ENCODE data around the gene CFAP20. TPM values are rescaled to one million over a fixed set of nuclear protein-coding genes. Genes with fewer than 3 reads are reported as not detected.

Gene CFAP20
- total RNA-seq, 4 donors from 2014 or later = 28.6 to 85.4 (median 60.7) TPM

DNA sequence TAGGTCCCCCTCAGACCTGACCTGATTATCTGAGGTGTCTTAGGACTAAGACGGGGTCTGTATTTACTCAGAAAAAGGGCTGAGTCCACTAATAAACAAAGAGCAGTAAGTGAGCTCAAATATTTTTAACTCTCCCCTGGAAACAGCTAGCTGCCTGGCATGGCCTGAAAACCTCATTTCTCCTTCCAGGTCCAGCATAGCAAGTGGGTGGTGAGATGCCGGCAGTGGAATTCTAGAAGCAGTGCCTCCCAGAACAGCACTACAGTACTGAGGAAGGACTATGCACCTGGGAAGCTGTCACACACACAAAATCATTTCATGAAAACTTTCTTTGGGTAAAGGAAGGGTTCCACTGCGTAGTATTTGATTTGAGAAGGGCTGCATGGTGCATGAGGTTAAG is 29.5 kb upstream of the CFAP20 start:
- no peaks in the 10 kb centered on the region for H3K4me1 ChIP-seq
- no peaks in the 10 kb centered on the region for H3K27me3 ChIP-seq
- H3K9me3 ChIP-seq = no peaks in the 10 kb centered on the region
- 95% methylated on average over 3 of the region's 3 CpGs for WGBS
- H3K27ac ChIP-seq = no peak overlapping the region
- no peak for DNase-seq (ENCODE audit: low spot score in 2 of 2)
- no peak for TF ChIP-seq POLR2A (IDR thresholded peaks at IDR 0.05)
- TF ChIP-seq, protein P1, sequence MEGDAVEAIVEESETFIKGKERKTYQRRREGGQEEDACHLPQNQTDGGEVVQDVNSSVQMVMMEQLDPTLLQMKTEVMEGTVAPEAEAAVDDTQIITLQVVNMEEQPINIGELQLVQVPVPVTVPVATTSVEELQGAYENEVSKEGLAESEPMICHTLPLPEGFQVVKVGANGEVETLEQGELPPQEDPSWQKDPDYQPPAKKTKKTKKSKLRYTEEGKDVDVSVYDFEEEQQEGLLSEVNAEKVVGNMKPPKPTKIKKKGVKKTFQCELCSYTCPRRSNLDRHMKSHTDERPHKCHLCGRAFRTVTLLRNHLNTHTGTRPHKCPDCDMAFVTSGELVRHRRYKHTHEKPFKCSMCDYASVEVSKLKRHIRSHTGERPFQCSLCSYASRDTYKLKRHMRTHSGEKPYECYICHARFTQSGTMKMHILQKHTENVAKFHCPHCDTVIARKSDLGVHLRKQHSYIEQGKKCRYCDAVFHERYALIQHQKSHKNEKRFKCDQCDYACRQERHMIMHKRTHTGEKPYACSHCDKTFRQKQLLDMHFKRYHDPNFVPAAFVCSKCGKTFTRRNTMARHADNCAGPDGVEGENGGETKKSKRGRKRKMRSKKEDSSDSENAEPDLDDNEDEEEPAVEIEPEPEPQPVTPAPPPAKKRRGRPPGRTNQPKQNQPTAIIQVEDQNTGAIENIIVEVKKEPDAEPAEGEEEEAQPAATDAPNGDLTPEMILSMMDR (IDR thresholded peaks at IDR 0.05) = no peak
- no peak for TF ChIP-seq POLR2AphosphoS5 (IDR thresholded peaks at IDR 0.05)
- no peak for TF ChIP-seq EP300 (IDR thresholded peaks at IDR 0.05)
- peaks cover 44% of the 10 kb centered on the region for H3K36me3 ChIP-seq
- H3K4me3 ChIP-seq = no peak overlapping the region

DNA sequence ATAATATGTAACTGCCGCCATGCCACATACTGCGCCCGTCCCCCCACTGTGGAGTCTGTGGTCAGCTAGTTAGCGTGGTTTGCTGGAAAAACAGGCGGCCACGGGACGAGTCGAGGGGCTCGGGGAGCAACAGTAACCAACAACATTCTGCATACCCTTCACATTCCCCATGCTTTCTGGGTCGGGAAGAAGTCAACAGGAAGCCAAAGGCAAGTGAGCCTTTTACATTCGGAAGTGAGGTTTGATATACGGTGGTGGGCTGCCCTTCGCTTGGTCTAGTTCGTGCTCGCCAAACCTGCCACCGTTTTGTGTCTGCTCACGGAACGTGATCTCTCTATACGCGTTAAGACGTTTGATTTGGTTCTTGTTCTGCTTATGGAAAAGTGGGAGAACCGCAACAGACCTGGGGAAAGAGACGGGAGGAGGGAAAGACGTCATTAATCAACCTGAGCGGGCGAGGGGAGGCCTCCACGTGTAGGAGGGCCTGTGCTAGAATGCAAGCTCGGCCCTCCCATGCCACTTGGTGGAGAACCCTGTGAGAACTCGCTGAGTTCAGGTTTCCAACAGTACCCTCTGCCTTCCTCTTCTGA is 28.9 kb upstream of the CFAP20 start:
- TF ChIP-seq, protein P1 (IDR thresholded peaks at IDR 0.05) = no peak
- TF ChIP-seq POLR2A (IDR thresholded peaks at IDR 0.05) (no peak), EP300 (IDR thresholded peaks at IDR 0.05) (no peak), POLR2AphosphoS5 (IDR thresholded peaks at IDR 0.05) (no peak)
- H3K4me3 ChIP-seq = no peak overlapping the region
- no peaks in the 10 kb centered on the region for H3K4me1 ChIP-seq
- DNase-seq (ENCODE audit: low spot score in 2 of 2) = no peak
- H3K9me3 ChIP-seq = no peaks in the 10 kb centered on the region
- WGBS = 83% methylated on average over 29 of the region's 29 CpGs
- H3K36me3 ChIP-seq = peaks cover 37% of the 10 kb centered on the region
- no peak overlapping the region for H3K27ac ChIP-seq
- no peaks in the 10 kb centered on the region for H3K27me3 ChIP-seq

DNA sequence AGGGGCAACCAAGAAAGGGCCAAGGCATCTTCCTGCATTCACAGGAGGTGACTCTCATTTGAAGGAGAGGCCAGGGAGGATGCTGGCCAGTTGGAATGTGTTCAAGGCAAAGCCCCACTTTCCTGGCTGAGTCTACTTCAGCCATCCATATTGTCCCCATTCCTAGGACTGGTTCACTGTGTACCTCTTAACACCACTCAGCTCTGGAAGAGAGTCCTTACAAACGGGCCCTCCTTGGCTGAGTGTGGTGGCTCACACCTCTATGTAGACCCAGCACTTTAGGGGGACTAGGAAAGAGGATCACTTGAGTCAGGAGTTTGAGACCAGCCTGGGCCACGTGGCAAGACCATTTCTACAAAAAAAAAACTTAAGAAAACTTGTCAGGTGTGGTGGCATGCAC is 28.1 kb upstream of the CFAP20 start:
- H3K9me3 ChIP-seq = no peaks in the 10 kb centered on the region
- H3K36me3 ChIP-seq = peaks cover 29% of the 10 kb centered on the region
- no peaks in the 10 kb centered on the region for H3K27me3 ChIP-seq
- no peaks in the 10 kb centered on the region for H3K4me1 ChIP-seq
- TF ChIP-seq POLR2AphosphoS5 (IDR thresholded peaks at IDR 0.05) (no peak), POLR2A (IDR thresholded peaks at IDR 0.05) (no peak), EP300 (IDR thresholded peaks at IDR 0.05) (no peak)
- TF ChIP-seq, protein P1 (IDR thresholded peaks at IDR 0.05) = no peak
- H3K27ac ChIP-seq = no peak overlapping the region
- H3K4me3 ChIP-seq = no peak overlapping the region
- WGBS = 85% methylated on average over 2 of the region's 2 CpGs
- no peak for DNase-seq (ENCODE audit: low spot score in 2 of 2)

DNA sequence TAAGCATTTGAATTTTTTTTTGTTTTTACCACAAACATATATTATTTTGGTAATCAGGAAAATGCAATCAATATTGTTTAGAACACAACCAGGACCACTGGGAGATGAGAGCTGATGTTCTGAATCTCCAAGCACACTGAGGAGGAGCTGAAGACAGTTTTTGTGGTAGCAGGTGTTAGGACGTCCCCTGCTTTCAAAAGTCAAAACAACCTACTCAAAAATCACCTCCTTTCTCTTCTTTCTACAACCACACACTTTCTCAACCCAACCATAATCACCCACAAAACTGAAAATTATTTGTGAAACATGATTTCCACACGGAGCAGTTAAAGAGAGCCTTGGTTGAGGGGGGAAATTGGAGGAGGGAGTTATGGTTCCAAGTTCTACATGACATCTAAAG is 26.7 kb upstream of the CFAP20 start:
- H3K9me3 ChIP-seq = no peaks in the 10 kb centered on the region
- no peaks in the 10 kb centered on the region for H3K27me3 ChIP-seq
- no peaks in the 10 kb centered on the region for H3K4me1 ChIP-seq
- no peak for DNase-seq (ENCODE audit: low spot score in 2 of 2)
- WGBS = 71% methylated on average over 2 of the region's 2 CpGs
- peaks cover 15% of the 10 kb centered on the region for H3K36me3 ChIP-seq
- H3K4me3 ChIP-seq = no peak overlapping the region
- TF ChIP-seq POLR2A (IDR thresholded peaks at IDR 0.05) (no peak), POLR2AphosphoS5 (IDR thresholded peaks at IDR 0.05) (no peak), EP300 (IDR thresholded peaks at IDR 0.05) (no peak)
- TF ChIP-seq, protein P1 (IDR thresholded peaks at IDR 0.05) = no peak
- no peak overlapping the region for H3K27ac ChIP-seq

DNA sequence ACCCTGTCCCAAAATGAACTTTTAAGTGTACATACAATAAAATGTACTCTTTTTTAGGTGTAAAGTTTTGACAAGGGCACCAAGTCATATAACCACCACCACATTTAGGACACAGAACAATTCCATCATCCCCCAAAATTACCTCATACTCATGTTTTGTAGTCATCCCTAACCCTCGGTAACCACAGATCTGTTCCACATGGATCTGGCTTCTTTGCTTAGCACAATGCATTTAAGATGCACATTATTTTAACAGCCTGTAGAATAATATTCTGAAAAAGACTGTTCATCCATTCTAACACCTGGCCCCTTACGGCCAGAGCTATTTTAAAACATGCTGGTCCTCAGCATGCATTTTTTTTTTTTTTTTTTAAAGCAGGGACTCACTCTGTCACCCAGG is 25.2 kb upstream of the CFAP20 start:
- no peak for TF ChIP-seq EP300 (IDR thresholded peaks at IDR 0.05)
- TF ChIP-seq POLR2AphosphoS5 (IDR thresholded peaks at IDR 0.05) = no peak
- TF ChIP-seq, protein P1 (IDR thresholded peaks at IDR 0.05) = no peak
- no peak for DNase-seq (ENCODE audit: low spot score in 2 of 2)
- 87% methylated on average over 2 of the region's 2 CpGs for WGBS

More for the DNA sequence above, 25.2 kb upstream of the CFAP20 start:
- no peaks in the 10 kb centered on the region for H3K9me3 ChIP-seq
- no peaks in the 10 kb centered on the region for H3K4me1 ChIP-seq
- peaks cover 9% of the 10 kb centered on the region for H3K36me3 ChIP-seq
- no peak overlapping the region for H3K27ac ChIP-seq
- no peak overlapping the region for H3K4me3 ChIP-seq
- no peaks in the 10 kb centered on the region for H3K27me3 ChIP-seq

Measured in suprapubic skin (tissue), 4 donors.